ENCODE data around the gene CDKN2C.
"Not testable (repeated sequence)": the region's sequence is repeated elsewhere in the genome, so short reads cannot be mapped to it uniquely, and the experiment has no call there.

The CDKN2C gene

GRCh38 chr1:50969611-50970508 lies at the start of gene CDKN2C:
TSS of gene CDKN2C (plus strand) at chr1:50970245. CDS start at chr1:50970369, 124 bp downstream.
- H3K27me3 ChIP-seq (ENCODE audit: control insufficient read depth, insufficient read depth, low read length), result peaks cover 97% of the 10 kb centered on the region
- H3K27ac ChIP-seq (ENCODE audit: low read depth, low read length), result no peak within 1 kb of the TSS
- no peaks in the 10 kb centered on the region for H3K9me3 ChIP-seq (ENCODE audit: control insufficient read depth, insufficient read depth, low read depth, low read length)
- H3K4me1 ChIP-seq (ENCODE audit: control insufficient read depth, insufficient read depth, low read length), result peaks cover 13% of the 10 kb centered on the region; the same call in 1 of the 2 replicates
- H3K36me3 ChIP-seq (ENCODE audit: control insufficient read depth, insufficient read depth, low read length), result no peaks in the 10 kb centered on the region
- no peak within 1 kb of the TSS for H3K9ac ChIP-seq (ENCODE audit: low read length)
- H3K4me3 ChIP-seq (ENCODE audit: low read depth, low read length), result peak within 1 kb of the TSS; percentile 78

GRCh38 chr1:50920409-50920808 lies 49.6 kb upstream of the CDKN2C start:
- H3K9ac ChIP-seq (ENCODE audit: low read length), result no peak overlapping the region
- no peaks in the 10 kb centered on the region for H3K4me1 ChIP-seq (ENCODE audit: control insufficient read depth, insufficient read depth, low read length)
- peaks cover 5% of the 10 kb centered on the region; the same call in 1 of the 2 replicates for H3K9me3 ChIP-seq (ENCODE audit: control insufficient read depth, insufficient read depth, low read depth, low read length)
- H3K4me3 ChIP-seq (ENCODE audit: low read depth, low read length), result no peak overlapping the region
- H3K36me3 ChIP-seq (ENCODE audit: control insufficient read depth, insufficient read depth, low read length), result no peaks in the 10 kb centered on the region
- no peaks in the 10 kb centered on the region for H3K27me3 ChIP-seq (ENCODE audit: control insufficient read depth, insufficient read depth, low read length)
- H3K27ac ChIP-seq (ENCODE audit: low read depth, low read length), result no peak overlapping the region

- H3K27ac ChIP-seq (ENCODE audit: low read depth, low read length), result no peak overlapping the region
- no peak overlapping the region for H3K9ac ChIP-seq (ENCODE audit: low read length)
- H3K9me3 ChIP-seq (ENCODE audit: control insufficient read depth, insufficient read depth, low read depth, low read length), result peaks cover 5% of the 10 kb centered on the region; the same call in 1 of the 2 replicates
- no peaks in the 10 kb centered on the region for H3K36me3 ChIP-seq (ENCODE audit: control insufficient read depth, insufficient read depth, low read length)
- no peak overlapping the region for H3K4me3 ChIP-seq (ENCODE audit: low read depth, low read length)
- no peaks in the 10 kb centered on the region for H3K27me3 ChIP-seq (ENCODE audit: control insufficient read depth, insufficient read depth, low read length)
- no peaks in the 10 kb centered on the region for H3K4me1 ChIP-seq (ENCODE audit: control insufficient read depth, insufficient read depth, low read length)
Measured at GRCh38 chr1:50921029-50921428, 49.0 kb upstream of the CDKN2C start.

GRCh38 chr1:50923564-50923963 lies 46.5 kb upstream of the CDKN2C start:
- no peaks in the 10 kb centered on the region for H3K27me3 ChIP-seq (ENCODE audit: control insufficient read depth, insufficient read depth, low read length)
- H3K4me3 ChIP-seq (ENCODE audit: low read depth, low read length), result no peak overlapping the region
- H3K27ac ChIP-seq (ENCODE audit: low read depth, low read length), result no peak overlapping the region
- no peaks in the 10 kb centered on the region for H3K4me1 ChIP-seq (ENCODE audit: control insufficient read depth, insufficient read depth, low read length)
- no peak overlapping the region for H3K9ac ChIP-seq (ENCODE audit: low read length)
- H3K9me3 ChIP-seq (ENCODE audit: control insufficient read depth, insufficient read depth, low read depth, low read length), result peaks cover 5% of the 10 kb centered on the region; the same call in 1 of the 2 replicates
- H3K36me3 ChIP-seq (ENCODE audit: control insufficient read depth, insufficient read depth, low read length), result no peaks in the 10 kb centered on the region

GRCh38 chr1:50929376-50929958 lies 40.6 kb upstream of the CDKN2C start:
- no peak overlapping the region for H3K9ac ChIP-seq (ENCODE audit: low read length)
- H3K4me3 ChIP-seq (ENCODE audit: low read depth, low read length), result no peak overlapping the region
- no peak overlapping the region for H3K27ac ChIP-seq (ENCODE audit: low read depth, low read length)
- H3K27me3 ChIP-seq (ENCODE audit: control insufficient read depth, insufficient read depth, low read length), result no peaks in the 10 kb centered on the region
- H3K4me1 ChIP-seq (ENCODE audit: control insufficient read depth, insufficient read depth, low read length), result no peaks in the 10 kb centered on the region
- H3K9me3 ChIP-seq (ENCODE audit: control insufficient read depth, insufficient read depth, low read depth, low read length), result peaks cover under 1% of the 10 kb centered on the region; the same call in 1 of the 2 replicates
- no peaks in the 10 kb centered on the region for H3K36me3 ChIP-seq (ENCODE audit: control insufficient read depth, insufficient read depth, low read length)

GRCh38 chr1:50930193-50930592 lies 39.9 kb upstream of the CDKN2C start:
- Histone ChIP-seq H3K27me3 (ENCODE audit: control insufficient read depth, insufficient read depth, low read length) (no peaks in the 10 kb centered on the region), H3K9me3 (ENCODE audit: control insufficient read depth, insufficient read depth, low read depth, low read length) (no peaks in the 10 kb centered on the region), H3K27ac (ENCODE audit: low read depth, low read length) (no peak overlapping the region), H3K36me3 (ENCODE audit: control insufficient read depth, insufficient read depth, low read length) (no peaks in the 10 kb centered on the region), H3K9ac (ENCODE audit: low read length) (no peak overlapping the region), H3K4me1 (ENCODE audit: control insufficient read depth, insufficient read depth, low read length) (no peaks in the 10 kb centered on the region), H3K4me3 (ENCODE audit: low read depth, low read length) (no peak overlapping the region)

GRCh38 chr1:50930965-50931737 lies 38.9 kb upstream of the CDKN2C start:
- Histone ChIP-seq H3K27me3 (ENCODE audit: control insufficient read depth, insufficient read depth, low read length) (no peaks in the 10 kb centered on the region), H3K36me3 (ENCODE audit: control insufficient read depth, insufficient read depth, low read length) (no peaks in the 10 kb centered on the region), H3K4me1 (ENCODE audit: control insufficient read depth, insufficient read depth, low read length) (peaks cover 5% of the 10 kb centered on the region; the same call in 1 of the 2 replicates), H3K9ac (ENCODE audit: low read length) (no peak overlapping the region), H3K9me3 (ENCODE audit: control insufficient read depth, insufficient read depth, low read depth, low read length) (no peaks in the 10 kb centered on the region), H3K4me3 (ENCODE audit: low read depth, low read length) (no peak overlapping the region), H3K27ac (ENCODE audit: low read depth, low read length) (no peak overlapping the region)

GRCh38 chr1:50932043-50932442 lies 38.0 kb upstream of the CDKN2C start:
- not testable (repeated sequence) for H3K9me3 ChIP-seq (ENCODE audit: control insufficient read depth, insufficient read depth, low read depth, low read length); H3K4me1 ChIP-seq (ENCODE audit: control insufficient read depth, insufficient read depth, low read length); H3K27ac ChIP-seq (ENCODE audit: low read depth, low read length); H3K27me3 ChIP-seq (ENCODE audit: control insufficient read depth, insufficient read depth, low read length); H3K4me3 ChIP-seq (ENCODE audit: low read depth, low read length); H3K9ac ChIP-seq (ENCODE audit: low read length); H3K36me3 ChIP-seq (ENCODE audit: control insufficient read depth, insufficient read depth, low read length)

GRCh38 chr1:50933770-50934169 lies 36.3 kb upstream of the CDKN2C start:
- H3K4me1 ChIP-seq (ENCODE audit: control insufficient read depth, insufficient read depth, low read length); H3K4me3 ChIP-seq (ENCODE audit: low read depth, low read length); H3K27ac ChIP-seq (ENCODE audit: low read depth, low read length); H3K27me3 ChIP-seq (ENCODE audit: control insufficient read depth, insufficient read depth, low read length); H3K9ac ChIP-seq (ENCODE audit: low read length); H3K36me3 ChIP-seq (ENCODE audit: control insufficient read depth, insufficient read depth, low read length); H3K9me3 ChIP-seq (ENCODE audit: control insufficient read depth, insufficient read depth, low read depth, low read length): not testable (repeated sequence)

- Histone ChIP-seq H3K9ac (ENCODE audit: low read length) (no peak overlapping the region), H3K36me3 (ENCODE audit: control insufficient read depth, insufficient read depth, low read length) (no peaks in the 10 kb centered on the region), H3K27ac (ENCODE audit: low read depth, low read length) (no peak overlapping the region), H3K4me1 (ENCODE audit: control insufficient read depth, insufficient read depth, low read length) (peaks cover 7% of the 10 kb centered on the region; the same call in 1 of the 2 replicates), H3K27me3 (ENCODE audit: control insufficient read depth, insufficient read depth, low read length) (no peaks in the 10 kb centered on the region), H3K4me3 (ENCODE audit: low read depth, low read length) (no peak overlapping the region), H3K9me3 (ENCODE audit: control insufficient read depth, insufficient read depth, low read depth, low read length) (no peaks in the 10 kb centered on the region)
Measured at GRCh38 chr1:50934838-50935237, 35.2 kb upstream of the CDKN2C start.

- H3K36me3 ChIP-seq (ENCODE audit: control insufficient read depth, insufficient read depth, low read length); H3K9me3 ChIP-seq (ENCODE audit: control insufficient read depth, insufficient read depth, low read depth, low read length); H3K27me3 ChIP-seq (ENCODE audit: control insufficient read depth, insufficient read depth, low read length); H3K4me1 ChIP-seq (ENCODE audit: control insufficient read depth, insufficient read depth, low read length); H3K27ac ChIP-seq (ENCODE audit: low read depth, low read length); H3K9ac ChIP-seq (ENCODE audit: low read length); H3K4me3 ChIP-seq (ENCODE audit: low read depth, low read length): not testable (repeated sequence)
Measured at GRCh38 chr1:50935276-50935675, 34.8 kb upstream of the CDKN2C start.
